Astrocyte of the hippocampus (primary cell): ENCODE results near the gene ZNF777.
"Not testable (repeated sequence)": the region's sequence is repeated elsewhere in the genome, so short reads cannot be mapped to it uniquely, and the experiment has no call there.

Source experiments
- DNase-seq: peaks from one replicate; pipeline ENCODE4 v3.0.0; 2011; ENCODE audit warnings: low read depth, low spot score

Gene ZNF777

DNA sequence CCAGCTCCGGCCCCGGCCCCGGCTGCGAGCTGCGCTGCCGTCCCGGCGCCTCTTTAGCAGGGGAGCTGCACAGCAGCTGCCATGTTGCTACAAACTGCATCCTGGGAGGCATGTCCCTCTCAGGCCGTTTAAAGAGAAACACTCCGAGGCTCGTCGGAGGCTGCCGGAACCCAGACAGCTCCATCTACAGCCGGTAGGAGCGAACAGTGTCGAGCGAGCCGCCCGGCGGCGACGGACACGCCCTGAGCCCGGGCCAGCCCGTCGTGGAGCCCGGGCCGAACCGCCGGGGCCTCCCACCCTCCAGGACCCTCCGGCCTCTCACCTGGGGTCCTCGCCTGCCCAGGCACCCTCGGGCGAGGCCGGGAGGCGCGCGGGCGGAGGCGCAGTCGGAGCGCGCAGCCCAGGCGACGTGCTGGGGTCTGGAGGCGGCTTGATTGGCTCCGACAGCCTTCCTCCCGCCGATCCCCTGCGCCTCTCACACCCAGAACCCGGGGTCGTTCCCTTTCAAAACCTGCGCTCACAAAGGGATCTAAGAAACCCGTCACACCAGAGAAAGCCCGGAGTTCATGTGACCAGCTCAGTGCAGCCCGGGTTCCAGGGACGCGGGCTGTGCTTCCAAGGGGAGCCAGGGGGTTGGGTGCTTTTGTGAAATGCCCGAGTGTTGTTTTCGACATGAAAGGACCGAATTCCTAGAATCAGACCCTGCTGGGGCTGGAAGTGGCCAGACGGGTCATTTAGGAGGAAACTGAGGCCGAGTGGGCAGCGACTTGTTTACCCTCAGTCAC is at the start of gene ZNF777:
ZNF777 (minus strand) TSS at position 570 of the 785 bp plus-strand sequence. CDS start 5,040 bp downstream, outside the sequence.
- DNase-seq: peak; percentile 95

- no peak for DNase-seq
Measured at GRCh38 chr7:149510248-149510647, 49.4 kb upstream of the ZNF777 start.

GRCh38 chr7:149509774-149510173 is 48.9 kb upstream of the ZNF777 start:
- DNase-seq: no peak

- DNase-seq: no peak
Measured at GRCh38 chr7:149505551-149505950, 44.7 kb upstream of the ZNF777 start.

DNA sequence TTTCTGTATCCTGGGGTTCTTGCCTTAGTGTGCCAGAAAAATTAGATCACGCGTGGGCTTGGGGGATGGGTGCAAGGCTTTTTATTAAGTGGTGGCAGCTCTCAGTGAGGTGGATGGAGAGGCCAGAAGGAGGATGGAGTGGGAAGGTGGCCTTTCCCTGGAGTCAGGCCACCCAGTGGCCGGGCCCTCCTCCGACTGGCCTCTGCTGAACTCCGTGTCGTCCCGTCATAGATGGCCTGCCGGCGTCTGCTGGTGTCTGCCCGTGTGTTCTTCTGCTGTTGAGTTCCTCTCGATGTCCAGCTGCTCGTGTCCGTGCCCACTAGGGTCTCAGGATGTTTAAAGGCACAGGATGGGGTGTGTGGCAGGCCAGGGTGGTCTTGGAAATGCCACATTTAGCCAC is 40.8 kb upstream of the ZNF777 start:
- no peak for DNase-seq

- no peak for DNase-seq
Measured at GRCh38 chr7:149500910-149501309, 40.0 kb upstream of the ZNF777 start.

GRCh38 chr7:149500201-149500600 is 39.3 kb upstream of the ZNF777 start:
- no peak for DNase-seq

DNA sequence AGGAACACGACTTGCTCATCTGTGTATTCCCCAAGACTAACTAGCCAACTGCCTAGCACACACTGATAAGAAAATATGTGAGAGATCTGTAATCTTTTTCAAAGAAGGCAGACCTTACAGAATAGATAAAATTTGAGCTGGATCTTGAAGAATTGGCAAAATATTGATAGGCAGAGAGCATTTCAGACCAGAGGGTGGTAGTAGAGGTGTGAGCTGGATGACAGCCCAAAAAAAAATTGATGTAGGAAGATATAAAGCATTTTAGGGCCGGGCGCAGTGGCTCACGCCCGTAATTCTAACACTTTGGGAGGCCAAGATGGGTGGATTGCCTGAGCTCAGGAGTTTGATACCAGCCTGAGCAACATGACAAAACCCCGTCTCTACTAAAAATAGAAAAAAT is 37.9 kb upstream of the ZNF777 start:
- no peak for DNase-seq

GRCh38 chr7:149497467-149498261 is 36.8 kb upstream of the ZNF777 start, which contains the start of gene ZNF746:
ZNF746 (minus strand) TSS chr7:149497809; CDS start chr7:149497536, 273 bp downstream.
- DNase-seq: peak; percentile 95

DNA sequence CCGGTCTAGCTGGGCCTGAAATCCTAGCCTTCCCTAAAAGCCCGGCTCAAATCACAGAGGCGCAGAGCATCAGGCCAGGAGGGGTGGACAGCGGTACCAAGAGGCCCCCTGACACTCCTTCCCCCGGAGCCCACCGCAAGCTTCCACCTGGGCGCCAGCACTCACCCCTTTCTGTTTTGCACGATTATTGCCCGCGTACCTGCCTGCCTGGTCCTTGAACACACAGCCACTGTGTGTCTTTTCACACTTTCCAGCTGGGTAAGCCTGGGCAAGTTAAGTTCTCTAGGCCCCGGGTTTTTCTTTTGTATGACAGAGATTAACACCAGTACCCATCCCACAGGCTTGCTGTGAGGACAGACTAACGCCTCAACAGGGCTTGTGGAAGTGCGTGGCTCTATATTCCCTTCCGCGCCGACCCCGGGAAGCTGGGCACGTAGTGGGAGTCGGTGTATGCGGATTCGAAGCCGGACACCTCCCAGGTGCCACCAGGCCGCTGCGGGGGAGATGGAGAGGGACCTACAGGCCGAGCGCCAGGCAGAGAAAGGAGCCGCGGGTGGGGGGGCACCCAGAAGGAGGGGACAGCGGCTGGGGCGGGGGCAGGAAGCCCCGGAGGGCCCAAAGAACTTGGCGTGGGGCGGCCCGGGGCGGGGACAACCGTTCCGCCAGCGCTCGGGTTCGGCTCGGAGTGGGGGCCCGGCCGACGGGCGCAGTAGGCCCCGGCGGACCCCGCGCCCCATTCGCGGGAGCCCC is 36.0 kb upstream of the ZNF777 start:
- DNase-seq: peak; percentile 68

DNA sequence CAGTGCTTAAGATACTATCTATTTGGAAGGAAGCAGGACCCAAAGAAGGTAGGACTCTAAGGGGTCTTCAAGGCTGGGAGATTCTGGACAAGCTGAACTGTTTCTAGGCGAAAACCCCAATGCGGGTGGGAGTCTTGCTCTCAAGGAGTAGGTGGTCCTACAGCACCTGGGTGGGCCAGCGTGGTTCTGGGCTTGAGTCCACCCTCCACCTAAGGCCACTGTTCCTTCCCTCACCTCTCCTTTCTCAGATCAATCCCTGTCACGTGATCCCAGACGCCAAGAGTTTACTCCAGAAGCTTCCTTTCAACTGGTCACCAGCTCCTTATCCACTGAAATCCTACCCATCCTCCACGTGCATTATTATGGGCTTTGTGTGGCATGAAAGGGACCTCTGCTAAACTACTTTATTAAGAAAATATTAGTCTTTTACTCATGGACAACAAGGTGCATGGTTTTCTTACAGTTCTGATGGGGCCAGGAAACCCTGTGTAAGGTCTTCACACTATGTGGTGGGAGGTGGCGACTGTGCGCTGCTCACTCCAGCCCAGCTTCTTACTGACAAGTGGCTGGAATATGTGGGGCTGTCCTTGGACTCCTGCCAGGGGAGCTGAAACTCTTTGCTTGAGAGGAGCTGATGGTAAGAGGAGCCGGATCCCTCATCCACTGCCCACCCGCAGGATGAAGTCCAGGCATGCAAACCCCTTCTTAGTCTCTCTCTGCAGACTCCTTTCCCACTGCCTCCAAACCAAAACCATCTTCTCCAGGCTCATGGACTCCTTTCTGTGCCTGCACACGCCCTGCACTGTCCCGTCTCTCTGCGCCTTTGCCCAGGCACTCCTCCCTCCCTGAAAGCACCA is 35.2 kb upstream of the ZNF777 start:
- DNase-seq: peak; percentile 87

GRCh38 chr7:149494738-149495368 is 34.0 kb upstream of the ZNF777 start:
- DNase-seq: no peak

- DNase-seq: not testable (repeated sequence)
Measured at GRCh38 chr7:149493975-149494374, 33.1 kb upstream of the ZNF777 start.

GRCh38 chr7:149493366-149493765 is 32.5 kb upstream of the ZNF777 start:
- no peak for DNase-seq

DNA sequence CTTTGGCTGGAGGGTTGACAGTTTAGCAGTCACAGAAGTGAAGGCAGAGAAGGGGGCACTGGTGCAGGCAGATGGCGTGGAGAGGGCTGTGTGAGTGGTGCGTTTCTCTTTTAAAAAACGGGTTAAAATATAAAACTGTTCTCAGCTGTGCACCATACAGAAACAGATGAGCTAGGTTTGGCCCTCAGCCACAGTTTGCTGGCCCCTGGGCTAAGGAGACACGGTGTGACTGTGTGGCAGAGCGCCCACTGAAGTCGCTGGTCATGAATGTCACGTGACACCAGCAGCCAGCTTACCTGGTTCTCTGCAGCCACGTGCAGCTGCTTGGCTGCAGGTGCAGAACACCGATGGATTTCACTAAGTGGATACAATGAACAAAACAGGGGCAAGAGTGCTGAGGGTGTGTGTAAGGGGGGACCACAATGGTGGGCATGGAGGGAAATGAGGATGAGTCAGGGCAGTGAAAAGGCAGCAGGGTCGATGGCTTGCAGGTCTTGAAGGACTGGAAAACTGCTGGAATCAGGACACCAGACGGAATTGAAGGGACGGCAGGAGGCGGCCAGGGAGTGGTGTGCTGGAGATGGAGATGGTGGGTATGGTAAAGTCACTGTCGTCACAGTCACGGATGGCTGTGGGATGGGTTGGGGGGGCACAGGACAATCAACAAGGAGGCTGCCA is 29.4 kb upstream of the ZNF777 start:
- no peak for DNase-seq

DNA sequence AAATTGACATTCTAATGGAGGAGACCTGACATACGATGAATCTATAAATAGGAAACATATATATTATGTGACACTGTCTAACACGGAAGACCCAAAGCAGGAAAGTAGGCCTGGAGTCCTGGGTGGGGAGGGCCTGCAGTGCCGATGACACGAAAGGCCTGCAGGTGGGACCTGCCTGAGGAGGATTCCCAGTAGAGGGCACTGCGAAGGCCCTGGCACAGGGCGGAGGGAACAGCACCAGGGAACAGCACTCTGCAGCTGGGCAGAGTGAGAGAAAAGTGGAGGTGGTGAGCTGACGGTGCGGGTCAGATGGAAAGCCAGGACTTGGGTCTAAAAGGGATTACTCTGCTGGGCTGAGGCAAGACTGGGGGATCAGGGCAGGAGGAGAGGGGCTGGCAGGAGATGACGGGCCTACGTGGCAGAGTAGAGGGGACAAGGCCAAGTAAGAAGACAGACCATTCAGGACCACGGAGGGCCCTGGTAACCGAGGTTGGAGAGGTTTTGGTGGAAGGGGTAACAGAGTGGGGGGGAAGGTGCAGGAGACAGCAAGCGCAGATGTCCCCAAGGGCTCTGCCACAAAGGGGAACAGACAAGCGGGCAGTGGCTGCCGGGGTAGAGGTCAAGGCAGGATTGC is 28.6 kb upstream of the ZNF777 start:
- DNase-seq: no peak

- DNase-seq: no peak
Measured at GRCh38 chr7:149479568-149479967, 18.7 kb upstream of the ZNF777 start.

DNA sequence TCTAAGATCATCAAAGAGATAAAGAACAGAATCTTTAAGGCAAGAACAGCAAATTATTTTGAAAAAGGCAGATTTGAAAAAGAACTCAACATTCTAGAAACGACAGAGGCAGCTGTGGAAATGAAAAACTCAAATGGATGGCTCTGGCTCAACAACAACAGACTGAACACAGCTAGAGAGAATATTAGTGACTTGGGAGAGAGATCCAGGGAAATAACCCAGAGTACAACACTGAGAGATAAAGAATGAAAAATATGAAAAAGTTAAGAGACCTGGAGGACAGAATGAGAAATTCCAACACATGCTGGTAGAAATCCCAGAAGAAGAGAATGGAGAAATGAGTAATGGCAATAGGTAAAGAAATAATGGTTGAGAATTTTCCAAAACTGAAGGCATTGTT is 17.9 kb upstream of the ZNF777 start:
- DNase-seq: no peak
